OCI-LY1 (cell line): Measurements from ENCODE around the gene SH3BP4.

Source experiments
- H2AFZ ChIP-seq: fragments of 200-600 bp; sonication (generic), shearing (Covaris generic); 2 replicates; pipeline ENCODE4 v1.6.0; 2014; ENCODE audit warnings: antibody characterized with exemption, mild to moderate bottlenecking, low read length
- H3F3A ChIP-seq: fragments of 200-600 bp; sonication (generic), shearing (Covaris generic); 2 replicates; pipeline ENCODE4 v1.6.0; 2014; ENCODE audit warnings: mild to moderate bottlenecking, antibody characterized with exemption, low read length, moderate library complexity; ENCODE audit not compliant: insufficient read depth
- H3K27ac ChIP-seq: fragments of 200-600 bp; sonication (generic); 2 replicates; pipeline ENCODE4 v1.5.1; 2014; ENCODE audit warnings: low read length, mixed run types, mild to moderate bottlenecking, low read depth; ENCODE audit not compliant: poor library complexity, severe bottlenecking
- H3K27me3 ChIP-seq: fragments of 200-600 bp; sonication (generic); 2 replicates; pipeline ENCODE4 v1.6.0; 2014; ENCODE audit warnings: antibody characterized with exemption, mild to moderate bottlenecking, low read length, moderate library complexity; ENCODE audit not compliant: insufficient read depth
- H3K36me3 ChIP-seq: fragments of 200-600 bp; sonication (generic); 2 replicates; pipeline ENCODE4 v1.6.1; 2014; ENCODE audit warnings: mild to moderate bottlenecking, antibody characterized with exemption, low read length, moderate library complexity, mixed read lengths; ENCODE audit not compliant: insufficient read depth
- H3K4me1 ChIP-seq: fragments of 200-600 bp; sonication (generic); 2 replicates; pipeline ENCODE4 v1.5.1; 2014; ENCODE audit warnings: mild to moderate bottlenecking, low read length, moderate library complexity; ENCODE audit not compliant: insufficient read depth, severe bottlenecking
- H3K4me2 ChIP-seq: fragments of 200-600 bp; sonication (generic), shearing (Covaris generic); 2 replicates; pipeline ENCODE4 v1.6.1; 2014; ENCODE audit warnings: low read length
- H3K4me3 ChIP-seq: fragments of 200-600 bp; sonication (generic); 2 replicates; pipeline ENCODE4 v1.5.1; 2014; ENCODE audit warnings: low read length, low read depth, mild to moderate bottlenecking, mixed read lengths; ENCODE audit not compliant: poor library complexity, severe bottlenecking
- H3K79me2 ChIP-seq: fragments of 200-600 bp; shearing (Covaris generic); 2 replicates; pipeline ENCODE4 v1.6.1; 2016; ENCODE audit warnings: mixed run types, low read length, mixed read lengths; ENCODE audit not compliant: insufficient read depth
- H3K9ac ChIP-seq: fragments of 200-600 bp; sonication (generic), shearing (Covaris generic); 2 replicates; pipeline ENCODE4 v1.6.1; 2014; ENCODE audit warnings: mild to moderate bottlenecking, low read length, mixed read lengths
- H3K9me2 ChIP-seq: fragments of 200-600 bp; sonication (generic), shearing (Covaris generic); 2 replicates; pipeline ENCODE4 v1.6.1; 2014; ENCODE audit warnings: low read depth, mild to moderate bottlenecking, low read length, mixed read lengths
- H3K9me3 ChIP-seq: fragments of 200-600 bp; shearing (Covaris generic); 2 replicates; pipeline ENCODE4 v1.6.1; 2014; ENCODE audit warnings: low read length, mixed read lengths
- H4K20me1 ChIP-seq: fragments of 200-600 bp; sonication (generic), shearing (Covaris generic); 2 replicates; pipeline ENCODE4 v1.6.0; 2016; ENCODE audit warnings: mild to moderate bottlenecking, low read length; ENCODE audit not compliant: insufficient read depth
- EZH2 ChIP-seq: fragments of 200-600 bp; sonication (generic), shearing (Covaris generic); IDR thresholded peaks from 2 replicates; pipeline ENCODE4 v1.8.0; 2017; ENCODE audit warnings: borderline replicate concordance, mixed run types, mild to moderate bottlenecking, antibody characterized with exemption, low read length, moderate library complexity, mixed read lengths
- TF ChIP-seq, protein P1 (sequence below): fragments of 200-600 bp; sonication (generic), shearing (Covaris generic); IDR thresholded peaks from 2 replicates; pipeline ENCODE4 v1.5.1; 2017; ENCODE audit warnings: mild to moderate bottlenecking, antibody characterized with exemption, low read length, moderate library complexity, mixed read lengths

SH3BP4 gene

DNA sequence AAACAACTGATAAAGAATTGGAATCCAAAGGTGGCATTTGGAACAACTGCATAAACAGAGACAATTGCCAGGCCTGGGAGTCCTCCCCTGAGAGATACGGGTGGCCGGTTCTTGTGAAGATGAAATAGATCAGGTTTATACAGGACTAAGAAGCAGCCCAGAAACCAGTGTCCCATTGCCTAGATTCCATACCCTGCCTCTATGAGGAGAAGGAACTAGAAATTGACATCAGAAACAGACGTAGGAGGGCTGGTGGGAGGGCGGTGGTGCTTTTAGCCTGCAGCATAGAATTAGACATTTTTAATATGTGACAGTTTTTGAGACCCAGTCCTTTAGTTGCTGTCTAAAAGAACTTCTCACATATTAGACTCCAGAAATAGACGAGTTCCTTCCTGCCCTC, 11.8 kb upstream of the SH3BP4 start:
- TF ChIP-seq, protein P1, sequence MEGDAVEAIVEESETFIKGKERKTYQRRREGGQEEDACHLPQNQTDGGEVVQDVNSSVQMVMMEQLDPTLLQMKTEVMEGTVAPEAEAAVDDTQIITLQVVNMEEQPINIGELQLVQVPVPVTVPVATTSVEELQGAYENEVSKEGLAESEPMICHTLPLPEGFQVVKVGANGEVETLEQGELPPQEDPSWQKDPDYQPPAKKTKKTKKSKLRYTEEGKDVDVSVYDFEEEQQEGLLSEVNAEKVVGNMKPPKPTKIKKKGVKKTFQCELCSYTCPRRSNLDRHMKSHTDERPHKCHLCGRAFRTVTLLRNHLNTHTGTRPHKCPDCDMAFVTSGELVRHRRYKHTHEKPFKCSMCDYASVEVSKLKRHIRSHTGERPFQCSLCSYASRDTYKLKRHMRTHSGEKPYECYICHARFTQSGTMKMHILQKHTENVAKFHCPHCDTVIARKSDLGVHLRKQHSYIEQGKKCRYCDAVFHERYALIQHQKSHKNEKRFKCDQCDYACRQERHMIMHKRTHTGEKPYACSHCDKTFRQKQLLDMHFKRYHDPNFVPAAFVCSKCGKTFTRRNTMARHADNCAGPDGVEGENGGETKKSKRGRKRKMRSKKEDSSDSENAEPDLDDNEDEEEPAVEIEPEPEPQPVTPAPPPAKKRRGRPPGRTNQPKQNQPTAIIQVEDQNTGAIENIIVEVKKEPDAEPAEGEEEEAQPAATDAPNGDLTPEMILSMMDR, result no peak
- TF ChIP-seq EZH2, result no peak
- H3K27ac ChIP-seq, result no peak overlapping the region

DNA sequence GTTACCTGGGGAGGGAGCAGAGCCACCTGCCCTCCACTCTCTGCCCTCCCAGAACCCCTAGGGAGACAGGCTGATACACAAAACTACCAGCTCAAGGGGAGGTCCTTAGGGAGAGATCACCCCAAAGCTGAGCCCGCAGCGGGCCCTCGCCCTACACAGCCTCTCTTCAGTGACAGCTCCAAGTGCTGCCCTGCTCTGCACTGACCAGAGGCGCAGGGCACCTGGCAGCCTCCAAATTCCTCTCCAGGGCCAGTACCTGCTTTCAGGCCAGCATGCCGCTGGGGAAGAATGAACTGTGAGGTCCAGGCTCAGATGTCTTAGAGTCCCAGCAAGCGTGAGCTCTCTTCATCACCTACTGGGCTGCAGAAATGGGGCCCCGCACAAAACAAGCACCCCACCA, 11.3 kb upstream of the SH3BP4 start:
- no peaks in the 10 kb centered on the region for H3K27me3 ChIP-seq
- no peak for TF ChIP-seq EZH2
- TF ChIP-seq, protein P1, result no peak
- H3K27ac ChIP-seq, result no peak overlapping the region
- H2AFZ ChIP-seq, result no peak overlapping the region
- H3K36me3 ChIP-seq, result no peaks in the 10 kb centered on the region
- H3K4me3 ChIP-seq, result no peak overlapping the region
- H3K9ac ChIP-seq, result no peak overlapping the region
- H3K4me1 ChIP-seq, result no peaks in the 10 kb centered on the region
- H3K9me3 ChIP-seq, result no peaks in the 10 kb centered on the region
- H3K4me2 ChIP-seq, result no peak overlapping the region
- no peaks in the 10 kb centered on the region for H3F3A ChIP-seq
- H4K20me1 ChIP-seq, result no peaks in the 10 kb centered on the region
- no peaks in the 10 kb centered on the region for H3K79me2 ChIP-seq
- H3K9me2 ChIP-seq, result no peaks in the 10 kb centered on the region

More for the DNA sequence above, 11.8 kb upstream of the SH3BP4 start:
- Histone ChIP-seq H3F3A (no peaks in the 10 kb centered on the region), H3K4me3 (no peak overlapping the region), H2AFZ (no peak overlapping the region), H3K79me2 (no peaks in the 10 kb centered on the region), H3K4me1 (no peaks in the 10 kb centered on the region), H3K27me3 (no peaks in the 10 kb centered on the region), H3K9ac (no peak overlapping the region), H3K36me3 (no peaks in the 10 kb centered on the region), H3K9me3 (no peaks in the 10 kb centered on the region), H3K9me2 (no peaks in the 10 kb centered on the region), H4K20me1 (no peaks in the 10 kb centered on the region), H3K4me2 (no peak overlapping the region)

DNA sequence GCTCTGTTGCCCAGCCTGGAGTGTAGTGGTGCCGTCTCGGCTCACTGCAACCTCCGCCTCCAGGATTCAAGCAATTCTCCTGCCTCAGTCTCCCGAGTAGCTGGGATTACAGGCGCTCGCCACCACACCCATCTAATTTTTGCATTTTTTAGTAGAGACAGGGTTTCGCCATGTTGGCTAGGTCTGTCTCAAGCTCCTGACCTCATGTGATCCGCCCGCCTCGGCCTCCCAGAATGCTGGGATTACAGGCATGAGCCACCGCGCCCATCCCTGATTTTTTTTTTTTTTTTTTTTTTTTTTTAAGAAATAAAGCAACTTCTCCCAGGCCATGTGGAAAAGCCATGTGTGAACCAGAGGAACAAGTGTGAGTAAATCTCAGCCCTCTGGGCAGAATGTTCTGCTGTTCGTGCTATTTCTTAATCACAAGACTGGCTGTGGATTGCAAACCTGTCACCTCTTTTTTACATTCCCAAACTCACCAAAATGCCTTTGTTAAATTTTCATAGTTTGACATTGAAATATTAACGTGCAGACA, 6.4 kb upstream of the SH3BP4 start:
- no peaks in the 10 kb centered on the region for H3K79me2 ChIP-seq
- H3K9me2 ChIP-seq, result no peaks in the 10 kb centered on the region
- H3K27ac ChIP-seq, result no peak overlapping the region
- H3K4me3 ChIP-seq, result no peak overlapping the region
- no peaks in the 10 kb centered on the region for H3K36me3 ChIP-seq
- H3K4me1 ChIP-seq, result no peaks in the 10 kb centered on the region
- H3K9ac ChIP-seq, result no peak overlapping the region
- no peak for TF ChIP-seq EZH2
- TF ChIP-seq, protein P1, result no peak
- H3K9me3 ChIP-seq, result no peaks in the 10 kb centered on the region
- H3F3A ChIP-seq, result no peaks in the 10 kb centered on the region
- H3K27me3 ChIP-seq, result no peaks in the 10 kb centered on the region
- no peak overlapping the region for H2AFZ ChIP-seq
- no peak overlapping the region for H3K4me2 ChIP-seq
- no peaks in the 10 kb centered on the region for H4K20me1 ChIP-seq
